Stimulated activated CD4-positive, alpha-beta T cell treated with anti-CD3 and anti-CD28 coated beads, TNF-alpha, amount 100 ng/mL, for 4 hours (primary cell): Measurements from ENCODE around the gene NDFIP2.
"Not testable (repeated sequence)": the region's sequence is repeated elsewhere in the genome, so short reads cannot be mapped to it uniquely, and the experiment has no call there.

Experiments used
- DNase-seq, 3 experiments: peaks; one replicate each; pipeline ENCODE4 v3.0.0-alpha.2; 2020; ENCODE audit warnings: low read depth in 3 of 3

NDFIP2 gene

GRCh38 chr13:79593121-79593520 lies 112.2 kb downstream of the NDFIP2 start:
- DNase-seq: no peak

- no peak for DNase-seq
Measured at GRCh38 chr13:79593641-79594275, 112.8 kb downstream of the NDFIP2 start.

- not testable (repeated sequence) for DNase-seq
Measured at GRCh38 chr13:79600146-79600545, 119.2 kb downstream of the NDFIP2 start.

GRCh38 chr13:79602936-79603335 lies 122.0 kb downstream of the NDFIP2 start:
- no peak for DNase-seq

GRCh38 chr13:79604752-79605151 lies 123.8 kb downstream of the NDFIP2 start:
- no peak for DNase-seq
